ENCODE data around the gene MARCHF4.
"Not testable (repeated sequence)": the region's sequence is repeated elsewhere in the genome, so short reads cannot be mapped to it uniquely, and the experiment has no call there.

Gene MARCHF4

DNA sequence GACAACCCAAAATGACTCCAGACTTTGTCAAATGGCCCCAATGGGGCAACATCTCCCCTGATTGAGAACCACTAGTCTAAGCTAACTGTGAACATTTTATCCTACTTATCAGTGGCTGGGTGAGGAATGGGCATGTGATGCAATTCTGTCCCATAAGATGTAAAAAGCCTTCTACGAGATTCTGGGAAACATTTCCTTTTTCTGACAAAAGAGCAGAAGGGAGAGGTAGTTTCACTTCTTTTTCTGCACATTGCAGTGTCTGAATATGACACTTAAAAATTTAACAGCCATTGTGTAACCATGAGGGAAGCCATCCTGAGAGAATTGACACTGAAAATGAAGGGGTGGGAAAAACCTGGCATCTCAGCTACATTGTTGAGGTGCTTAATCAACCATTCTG is 17.3 kb upstream of the MARCHF4 start:
- TF ChIP-seq, protein P1, sequence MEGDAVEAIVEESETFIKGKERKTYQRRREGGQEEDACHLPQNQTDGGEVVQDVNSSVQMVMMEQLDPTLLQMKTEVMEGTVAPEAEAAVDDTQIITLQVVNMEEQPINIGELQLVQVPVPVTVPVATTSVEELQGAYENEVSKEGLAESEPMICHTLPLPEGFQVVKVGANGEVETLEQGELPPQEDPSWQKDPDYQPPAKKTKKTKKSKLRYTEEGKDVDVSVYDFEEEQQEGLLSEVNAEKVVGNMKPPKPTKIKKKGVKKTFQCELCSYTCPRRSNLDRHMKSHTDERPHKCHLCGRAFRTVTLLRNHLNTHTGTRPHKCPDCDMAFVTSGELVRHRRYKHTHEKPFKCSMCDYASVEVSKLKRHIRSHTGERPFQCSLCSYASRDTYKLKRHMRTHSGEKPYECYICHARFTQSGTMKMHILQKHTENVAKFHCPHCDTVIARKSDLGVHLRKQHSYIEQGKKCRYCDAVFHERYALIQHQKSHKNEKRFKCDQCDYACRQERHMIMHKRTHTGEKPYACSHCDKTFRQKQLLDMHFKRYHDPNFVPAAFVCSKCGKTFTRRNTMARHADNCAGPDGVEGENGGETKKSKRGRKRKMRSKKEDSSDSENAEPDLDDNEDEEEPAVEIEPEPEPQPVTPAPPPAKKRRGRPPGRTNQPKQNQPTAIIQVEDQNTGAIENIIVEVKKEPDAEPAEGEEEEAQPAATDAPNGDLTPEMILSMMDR (IDR thresholded peaks at IDR 0.05; ENCODE audit: low read depth, low read length): no peak
- no peak overlapping the region for H3K4me3 ChIP-seq (ENCODE audit: low read depth, low read length)

DNA sequence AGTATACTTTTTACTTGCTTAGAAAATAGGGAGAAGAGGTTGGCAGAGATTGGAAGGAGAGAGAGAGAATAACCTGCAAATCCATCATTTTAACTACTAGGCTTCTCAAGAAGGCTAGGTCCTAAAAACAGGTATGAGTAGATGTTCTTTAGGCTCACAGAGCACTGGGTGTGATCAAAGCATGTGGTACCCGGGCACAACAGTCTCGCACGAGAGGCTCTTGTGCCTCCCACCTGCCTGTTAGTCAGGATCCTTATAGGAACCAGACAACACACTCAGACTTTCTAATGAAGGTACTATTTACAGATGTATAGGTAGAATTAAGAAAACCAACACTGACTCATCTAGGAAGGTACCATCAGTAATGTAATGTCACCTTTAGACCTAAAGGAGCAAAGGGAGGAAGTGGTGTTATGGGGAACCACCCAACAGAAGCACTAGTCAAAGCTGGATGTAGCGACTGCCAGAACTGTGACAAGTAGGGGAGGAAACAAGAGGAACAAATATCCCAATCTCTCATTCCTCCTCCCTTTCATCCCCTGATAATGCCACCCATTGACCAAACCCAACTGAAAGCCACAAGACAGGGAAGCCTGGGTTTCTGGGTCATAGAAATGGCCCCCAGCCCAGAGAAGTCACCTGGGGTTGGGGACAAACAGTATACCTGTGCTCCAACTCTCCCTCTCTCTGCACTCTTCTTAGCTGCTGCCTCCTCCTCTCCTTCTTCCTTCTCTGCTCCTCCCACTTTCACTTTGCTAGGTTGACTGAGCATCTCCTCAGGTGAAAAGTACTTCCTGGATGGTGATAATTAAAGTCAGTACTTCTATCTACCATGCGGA is 16.0 kb upstream of the MARCHF4 start:
- no peak overlapping the region for H3K4me3 ChIP-seq (ENCODE audit: low read depth, low read length)
- TF ChIP-seq, protein P1 (IDR thresholded peaks at IDR 0.05; ENCODE audit: low read depth, low read length): no peak

- TF ChIP-seq, protein P1 (IDR thresholded peaks at IDR 0.05; ENCODE audit: low read depth, low read length): no peak
- no peak overlapping the region for H3K4me3 ChIP-seq (ENCODE audit: low read depth, low read length)
These were observed 15.0 kb upstream of the MARCHF4 start for GRCh38 chr2:216387262-216387661.

- TF ChIP-seq, protein P1 (IDR thresholded peaks at IDR 0.05; ENCODE audit: low read depth, low read length): no peak
- no peak overlapping the region for H3K4me3 ChIP-seq (ENCODE audit: low read depth, low read length)
These were observed 13.2 kb upstream of the MARCHF4 start for GRCh38 chr2:216385478-216385877.

GRCh38 chr2:216384409-216384808 is 12.1 kb upstream of the MARCHF4 start:
- H3K4me3 ChIP-seq (ENCODE audit: low read depth, low read length): not testable (repeated sequence)

DNA sequence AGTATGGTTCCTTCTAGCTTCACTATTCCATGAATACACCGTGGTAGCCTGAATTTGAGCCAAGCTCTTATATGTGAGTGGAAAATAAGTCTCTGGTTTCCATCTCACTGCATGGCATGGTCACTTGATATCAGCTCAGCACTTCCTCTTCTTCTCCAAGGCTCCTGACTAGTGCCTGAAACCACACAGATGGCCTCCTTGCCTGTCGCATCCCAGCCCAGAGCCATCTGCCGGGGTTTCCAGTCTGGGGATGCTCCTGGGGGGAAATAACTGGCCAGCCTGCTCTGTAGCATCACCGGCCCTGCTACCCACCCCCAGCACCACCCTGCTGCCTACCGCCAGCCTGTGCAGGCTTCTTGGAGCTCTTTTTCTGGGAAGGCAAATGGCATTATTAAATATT is 7.7 kb upstream of the MARCHF4 start:
- H3K4me3 ChIP-seq (ENCODE audit: low read depth, low read length): no peak overlapping the region

GRCh38 chr2:216375286-216375685 is 3.0 kb upstream of the MARCHF4 start:
- no peak overlapping the region for H3K4me3 ChIP-seq (ENCODE audit: low read depth, low read length)
- TF ChIP-seq, protein P1 (IDR thresholded peaks at IDR 0.05; ENCODE audit: low read depth, low read length): no peak

More for the DNA sequence above, 7.7 kb upstream of the MARCHF4 start:
- TF ChIP-seq, protein P1 (IDR thresholded peaks at IDR 0.05; ENCODE audit: low read depth, low read length): no peak

- no peak overlapping the region for H3K4me3 ChIP-seq (ENCODE audit: low read depth, low read length)
- TF ChIP-seq, protein P1 (IDR thresholded peaks at IDR 0.05; ENCODE audit: low read depth, low read length): no peak
These were observed 1.6 kb upstream of the MARCHF4 start for GRCh38 chr2:216373896-216374295.
